Testis (tissue), 3 donors: ENCODE results near the gene NPC1L1. TPM values are rescaled to one million over a fixed set of nuclear protein-coding genes. Genes with fewer than 3 reads are reported as not detected.

Experiments used
- DNase-seq: peaks from one replicate; pipeline ENCODE4 v3.0.0-alpha.2; 2019
- H3K27ac ChIP-seq, 2 donors: fragments of 200-600 bp; sonication (generic); one replicate each; pipeline ENCODE4 v1.5.1; 2019
- H3K27me3 ChIP-seq: fragments of 200-600 bp; sonication (generic); one replicate; pipeline ENCODE4 v1.5.1; 2019
- H3K36me3 ChIP-seq: fragments of 200-600 bp; sonication (generic); one replicate; pipeline ENCODE4 v1.5.1; 2017; ENCODE audit warnings: low read depth; ENCODE audit errors: missing control alignments
- H3K4me1 ChIP-seq: fragments of 200-600 bp; sonication (generic); one replicate; pipeline ENCODE4 v1.5.1; 2019
- H3K4me3 ChIP-seq, 2 donors: fragments of 200-600 bp; sonication (generic); one replicate each; pipeline ENCODE4 v1.5.1; 2017 to 2019
- H3K9me3 ChIP-seq: fragments of 200-600 bp; sonication (generic); one replicate; pipeline ENCODE4 v1.5.1; 2017
- CTCF ChIP-seq, 3 experiments: fragments of 450-650 bp in 2 of 3; fragments of 200-600 bp in 1 of 3; sonication (generic) in 1 of 3; IDR thresholded peaks; one replicate each; pipeline ENCODE4 v1.5.1; 2016 to 2019; ENCODE audit warnings: antibody characterized with exemption in 3 of 3, mild to moderate bottlenecking in 2 of 3, moderate library complexity in 1 of 3
- POLR2A ChIP-seq: fragments of 450-650 bp; IDR thresholded peaks from one replicate; pipeline ENCODE4 v1.6.1; 2017; ENCODE audit warnings: antibody characterized with exemption, mild to moderate bottlenecking, moderate library complexity
- WGBS, 2 donors: methylation state at CpG; one replicate each; pipeline ENCODE4 v1.1.5; 2018; 5-methylcytosine and 5-hydroxymethylcytosine counted together
- intact Hi-C: fragments of 100-400 bp; cut with DNase I; formaldehyde crosslinking; loops from one replicate; pipeline ENCODE4 v1.15.1; 2023; ENCODE audit warnings: low total_unique reads
- polyA plus RNA-seq: library from polyadenylated mRNA; stranded (reverse); fragments of 350-450 nt; fragmentation: Illumina TruSeq; extraction: RNeasy Lipid Tissue Mini Kit (QIAGEN cat#74804); gene quantifications from one replicate; pipeline ENCODE4 v1.2.3, GENCODE V29; 2014; ENCODE audit warnings: low read depth, low replicate concordance; ENCODE audit not compliant: insufficient read depth
- total RNA-seq, 2 donors: library from RNA; depleted of rRNA; stranded (reverse); fragments of >200 nt; gene quantifications; one replicate each; pipeline ENCODE4 v1.2.3, GENCODE V29; 2016

The NPC1L1 gene
- total and polyA plus RNA-seq, 3 donors from 2014 or later: 0.37 to 0.83 (median 0.55) TPM

DNA sequence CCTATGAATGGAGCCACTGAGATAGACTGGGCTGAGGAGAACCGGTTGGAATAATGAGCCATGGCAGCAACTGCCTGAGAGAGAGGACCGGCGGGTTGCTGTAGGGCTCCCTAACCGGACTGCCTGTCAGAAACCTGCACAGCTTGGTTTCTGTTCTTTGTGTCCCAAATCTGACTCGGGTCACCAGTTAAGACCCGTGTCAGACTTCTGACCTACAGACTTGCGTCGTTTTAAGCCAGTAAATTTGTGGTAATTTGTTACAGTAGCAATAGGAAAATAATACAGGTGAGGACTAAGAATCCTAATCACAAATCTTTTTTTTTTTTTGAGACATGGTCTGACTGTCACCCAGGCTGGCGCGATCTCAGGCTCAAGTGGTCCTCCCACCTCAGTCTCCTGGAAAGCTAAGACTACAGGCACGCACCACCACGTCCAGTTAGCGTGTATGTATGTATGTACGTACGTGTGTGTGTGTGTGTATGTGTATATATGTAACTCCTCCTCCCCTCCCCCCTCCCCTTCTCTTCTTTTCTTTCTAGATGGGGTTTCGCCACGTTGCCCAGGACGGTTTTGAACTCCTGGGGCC lies 33.2 kb upstream of the NPC1L1 start:
- no peaks in the 10 kb centered on the region for H3K36me3 ChIP-seq
- intact Hi-C loops: no loop called here

GRCh38 chr7:44573464-44574286 lies 32.5 kb upstream of the NPC1L1 start, which contains the start of gene DDX56:
TSS of gene DDX56 (minus strand) at chr7:44573908. CDS start at chr7:44573895, 13 bp downstream.
- 0% methylated on average over 19 to 59 of the region's 74 CpGs for WGBS, 2 donors
- peak within 1 kb of the TSS; percentile 75 to 88 for H3K4me3 ChIP-seq
- H3K27ac ChIP-seq: peak within 1 kb of the TSS; percentile 63 to 84
- H3K9me3 ChIP-seq: no peaks in the 10 kb centered on the region
- intact Hi-C loops: no loop called here
- peak; percentile 97 for DNase-seq
- H3K36me3 ChIP-seq: no peaks in the 10 kb centered on the region
- H3K27me3 ChIP-seq: no peaks in the 10 kb centered on the region
- no peak for TF ChIP-seq CTCF (IDR thresholded peaks at IDR 0.05)
- TF ChIP-seq POLR2A: peak; percentile 40
- peaks cover 17% of the 10 kb centered on the region for H3K4me1 ChIP-seq

More for the DNA sequence above, 33.2 kb upstream of the NPC1L1 start:
- no peak for DNase-seq
- Histone ChIP-seq H3K9me3 (no peaks in the 10 kb centered on the region), H3K27ac (peak overlapping the region; percentile 63 to 84), H3K27me3 (no peaks in the 10 kb centered on the region), H3K4me3 (peak overlapping the region; percentile 75 to 88), H3K4me1 (peaks cover 17% of the 10 kb centered on the region)
- TF ChIP-seq POLR2A: no peak
- WGBS, 2 donors: 14 to 18% methylated on average over 18 of the region's 18 CpGs

GRCh38 chr7:44572771-44573170 lies 31.6 kb upstream of the NPC1L1 start:
- peaks cover 17% of the 10 kb centered on the region for H3K4me1 ChIP-seq
- H3K4me3 ChIP-seq: peak overlapping the region; percentile 75 to 88
- no peaks in the 10 kb centered on the region for H3K9me3 ChIP-seq
- WGBS, 2 donors: 60 to 66% methylated on average over 5 of the region's 5 CpGs
- H3K36me3 ChIP-seq: no peaks in the 10 kb centered on the region
- no peak for DNase-seq
- H3K27ac ChIP-seq: peak overlapping the region in 1 of 2 donors; percentile 84
- H3K27me3 ChIP-seq: no peaks in the 10 kb centered on the region
- TF ChIP-seq CTCF (IDR thresholded peaks at IDR 0.05) (no peak), POLR2A (no peak)
- intact Hi-C loops: no loop called here

- Histone ChIP-seq H3K4me1 (peaks cover 16% of the 10 kb centered on the region), H3K36me3 (no peaks in the 10 kb centered on the region), H3K27ac (no peak overlapping the region), H3K27me3 (no peaks in the 10 kb centered on the region), H3K4me3 (no peak overlapping the region), H3K9me3 (no peaks in the 10 kb centered on the region)
- 91 to 96% methylated on average over 4 to 9 of the region's 9 CpGs for WGBS, 2 donors
- intact Hi-C loops: no loop called here
- TF ChIP-seq POLR2A (no peak), CTCF (IDR thresholded peaks at IDR 0.05) (no peak)
- no peak for DNase-seq
These were observed 28.8 kb upstream of the NPC1L1 start for GRCh38 chr7:44569959-44570358.

DNA sequence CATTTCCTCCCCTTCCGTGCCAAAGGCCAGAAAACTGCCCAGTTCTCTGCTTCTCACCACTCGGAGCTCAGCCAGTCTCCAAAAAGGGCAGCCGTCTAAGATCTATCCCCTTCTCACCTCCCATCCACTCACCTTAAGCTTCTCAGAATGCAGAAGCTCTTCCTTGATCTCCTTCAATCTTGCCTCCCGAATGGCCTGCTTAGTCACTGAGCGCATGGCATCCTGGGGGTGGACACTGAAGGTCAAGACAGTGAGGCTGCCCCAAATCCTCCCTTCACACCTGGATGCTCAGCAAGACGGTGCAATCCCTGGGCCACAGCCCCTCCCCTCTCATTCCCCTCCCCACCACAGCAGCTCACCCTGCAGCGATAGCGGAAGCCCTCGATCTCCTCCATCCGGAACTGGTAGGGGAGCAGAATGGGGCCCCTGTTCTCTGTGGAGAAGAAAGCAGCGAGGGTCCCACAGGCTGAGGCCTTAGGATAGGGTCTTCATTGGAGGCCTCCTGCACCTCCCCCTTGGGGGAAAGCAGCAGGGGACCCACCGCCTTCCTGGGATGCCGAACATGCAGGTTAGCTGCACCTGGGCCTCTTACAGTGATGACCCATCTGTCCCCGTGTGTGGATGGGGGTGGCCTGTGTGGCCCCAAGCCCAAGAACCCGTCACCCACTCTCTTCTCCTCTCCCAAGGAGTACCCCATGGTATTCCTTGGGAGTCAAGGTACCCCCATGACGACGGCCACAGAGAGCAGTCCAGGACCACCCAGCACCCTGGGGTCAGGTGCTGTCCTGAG lies 27.8 kb upstream of the NPC1L1 start:
- WGBS, 2 donors: 88 to 89% methylated on average over 11 to 17 of the region's 17 CpGs
- Histone ChIP-seq H3K27me3 (no peaks in the 10 kb centered on the region), H3K9me3 (no peaks in the 10 kb centered on the region), H3K4me3 (no peak overlapping the region), H3K4me1 (peaks cover 9% of the 10 kb centered on the region), H3K36me3 (no peaks in the 10 kb centered on the region), H3K27ac (no peak overlapping the region)
- intact Hi-C loops: no loop called here
- no peak for DNase-seq
- no peak for TF ChIP-seq POLR2A
- no peak for TF ChIP-seq CTCF (IDR thresholded peaks at IDR 0.05)
